Activated B cell treated with CpG ODN at 0.5 μM for 24 hours (primary cell): ENCODE results near the gene PPP3R1. TPM values are rescaled to one million over a fixed set of nuclear protein-coding genes. Genes with fewer than 3 reads are reported as not detected.

ENCODE experiments used
- ATAC-seq: fragments of 200-7000 bp; cut with Tn5 transposase; one replicate; pipeline ENCODE4 v1.10.0; 2021; ENCODE audit warnings: low read depth, mild to moderate bottlenecking, moderate library complexity
- CTCF ChIA-PET: fragments of 350-600 bp; sonication (Branson Sonifier 250); formaldehyde crosslinking; loops from one replicate; lab custom pipeline; 2021; ENCODE audit warnings: antibody characterized with exemption; lab: Charles Lee
- POLR2A ChIA-PET: fragments of 350-600 bp; sonication (Branson Sonifier 250); formaldehyde crosslinking; loops from one replicate; lab custom pipeline; 2021; ENCODE audit warnings: antibody characterized with exemption; lab: Charles Lee
- DNase-seq: peaks from one replicate; pipeline ENCODE4 v3.0.0; 2022
- H3K27ac Mint-ChIP-seq: one replicate; pipeline ENCODE4 v1.8.0; 2020; ENCODE audit warnings: mixed read lengths
- H3K27me3 Mint-ChIP-seq: one replicate; pipeline ENCODE4 v1.8.0; 2021; ENCODE audit warnings: mixed read lengths
- H3K36me3 Mint-ChIP-seq: one replicate; pipeline ENCODE4 v1.8.0; 2021; ENCODE audit warnings: low read depth, mixed read lengths
- H3K4me1 Mint-ChIP-seq: one replicate; pipeline ENCODE4 v1.8.0; 2021; ENCODE audit warnings: mixed read lengths
- H3K4me3 Mint-ChIP-seq: one replicate; pipeline ENCODE4 v1.8.0; 2020; ENCODE audit warnings: mild to moderate bottlenecking, mixed read lengths
- H3K9me3 Mint-ChIP-seq: one replicate; pipeline ENCODE4 v1.8.0; 2020; ENCODE audit warnings: mixed read lengths
- CTCF ChIP-seq: fragments of 200-600 bp; IDR thresholded peaks from one replicate; pipeline ENCODE4 v1.8.0; 2022; ENCODE audit warnings: antibody characterized with exemption, mild to moderate bottlenecking
- intact Hi-C: fragments of 100-400 bp; cut with micrococcal nuclease; formaldehyde crosslinking; loops from one replicate; pipeline ENCODE4 v1.15.1; 2024
- total RNA-seq: library from RNA; stranded (reverse); gene quantifications from 2 replicates; pipeline ENCODE4 v1.2.3, GENCODE V29; 2022

PPP3R1 gene
- total RNA-seq, 1 donor from 2014 or later, result 53.5 TPM

- POLR2A ChIA-PET, result no interaction called here
- CTCF ChIA-PET, result no interaction called here
- intact Hi-C loops, result no loop called here
- TF ChIP-seq CTCF, result no peak
- Mint-ChIP-seq H3K4me3 (no peak overlapping the region), H3K4me1 (no peaks in the 10 kb centered on the region), H3K9me3 (no peaks in the 10 kb centered on the region), H3K36me3 (peaks cover 62% of the 10 kb centered on the region), H3K27ac (no peak overlapping the region), H3K27me3 (no peaks in the 10 kb centered on the region)
- DNase-seq, result no peak
- no peak for ATAC-seq
These were observed 118.2 kb downstream of the PPP3R1 start for GRCh38 chr2:68134120-68134519.

Other genes starting within 250 kb of the PPP3R1 start
- 21.5 and 25.2 TPM in 2 replicates for gene C1D, start 189.5 kb downstream of the PPP3R1 start, total RNA-seq
- 22.1 and 24.9 TPM in 2 replicates for gene PNO1, start 94.6 kb downstream of the PPP3R1 start, total RNA-seq
- gene CNRIP1, start 67.4 kb upstream of the PPP3R1 start, total RNA-seq, result not detected in 2 replicates
- gene PLEK, start 112.8 kb upstream of the PPP3R1 start, total RNA-seq, result 138 and 140 TPM in 2 replicates
- gene FBXO48, start 214.8 kb upstream of the PPP3R1 start, total RNA-seq, result 1.8 and 2.6 TPM in 2 replicates
- 6.4 and 6.8 TPM in 2 replicates for gene APLF, start 215.1 kb upstream of the PPP3R1 start, total RNA-seq